GM18505 (cell line): Measurements from ENCODE around the gene ZFHX3.

Experiments
- ATAC-seq: cut with Tn5 transposase; IDR thresholded peaks from one replicate; pipeline ENCODE4 v1.9.1; 2021; ENCODE audit not compliant: unreplicated experiment
- POLR2A ChIP-seq: IDR thresholded peaks from 4 replicates; pipeline ENCODE4 v1.6.1; 2011; ENCODE audit warnings: borderline replicate concordance; ENCODE audit not compliant: insufficient read depth, insufficient read length; ENCODE audit errors: extremely low read depth

The ZFHX3 gene

GRCh38 chr16:73024571-73025105, 23.3 kb downstream of the ZFHX3 start:
- ATAC-seq = no peak
- no peak for TF ChIP-seq POLR2A

GRCh38 chr16:73023752-73024570, 24.0 kb downstream of the ZFHX3 start:
- ATAC-seq = no peak
- TF ChIP-seq POLR2A = no peak

- TF ChIP-seq POLR2A = no peak
- no peak for ATAC-seq
Measured at GRCh38 chr16:73023320-73023719, 24.6 kb downstream of the ZFHX3 start.

- no peak for ATAC-seq
- TF ChIP-seq POLR2A = no peak
Measured at GRCh38 chr16:73022534-73022933, 25.4 kb downstream of the ZFHX3 start.

GRCh38 chr16:73021866-73022495, 25.9 kb downstream of the ZFHX3 start:
- no peak for ATAC-seq

GRCh38 chr16:73020409-73020884, 27.5 kb downstream of the ZFHX3 start:
- no peak for TF ChIP-seq POLR2A
- no peak for ATAC-seq

More at GRCh38 chr16:73021866-73022495, 25.9 kb downstream of the ZFHX3 start:
- no peak for TF ChIP-seq POLR2A

- ATAC-seq = no peak
- TF ChIP-seq POLR2A = no peak
Measured at GRCh38 chr16:73019457-73020362, 28.2 kb downstream of the ZFHX3 start.

GRCh38 chr16:73018821-73019456, 29.0 kb downstream of the ZFHX3 start:
- no peak for ATAC-seq
- no peak for TF ChIP-seq POLR2A

- ATAC-seq = no peak
- TF ChIP-seq POLR2A = no peak
Measured at GRCh38 chr16:73017321-73017720, 30.6 kb downstream of the ZFHX3 start.

GRCh38 chr16:73016488-73016830, 31.5 kb downstream of the ZFHX3 start:
- peak; percentile 52 for ATAC-seq

GRCh38 chr16:73015612-73016487, 32.1 kb downstream of the ZFHX3 start:
- ATAC-seq = peak; percentile 72

More at GRCh38 chr16:73016488-73016830, 31.5 kb downstream of the ZFHX3 start:
- no peak for TF ChIP-seq POLR2A

GRCh38 chr16:73014768-73015167, 33.2 kb downstream of the ZFHX3 start:
- no peak for TF ChIP-seq POLR2A
- no peak for ATAC-seq

More at GRCh38 chr16:73015612-73016487, 32.1 kb downstream of the ZFHX3 start:
- no peak for TF ChIP-seq POLR2A

GRCh38 chr16:73013974-73014373, 34.0 kb downstream of the ZFHX3 start:
- no peak for ATAC-seq
- TF ChIP-seq POLR2A = no peak
